ENCODE measurements around the gene DTWD1.

DNA sequence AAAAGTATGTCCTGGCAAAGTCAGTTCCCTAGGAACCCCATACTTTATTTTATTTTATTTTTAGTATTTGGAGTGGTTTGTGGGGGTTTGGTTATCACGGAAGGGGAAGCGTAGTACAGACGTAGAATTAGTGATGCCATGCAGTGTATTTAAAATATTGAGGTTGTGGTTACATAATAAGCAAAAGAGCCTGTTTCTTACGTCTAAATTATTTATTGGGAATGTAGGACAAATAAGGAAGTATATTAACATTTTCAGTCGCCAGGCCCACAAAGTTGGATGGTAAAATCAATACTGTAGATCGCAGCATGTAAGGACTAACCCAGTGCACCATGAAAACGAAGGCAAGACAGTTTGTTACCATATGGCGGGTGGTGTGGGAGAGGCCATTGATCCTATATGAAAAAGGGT is 558 bp downstream of the DTWD1 start:
- TF ChIP-seq, protein P1, sequence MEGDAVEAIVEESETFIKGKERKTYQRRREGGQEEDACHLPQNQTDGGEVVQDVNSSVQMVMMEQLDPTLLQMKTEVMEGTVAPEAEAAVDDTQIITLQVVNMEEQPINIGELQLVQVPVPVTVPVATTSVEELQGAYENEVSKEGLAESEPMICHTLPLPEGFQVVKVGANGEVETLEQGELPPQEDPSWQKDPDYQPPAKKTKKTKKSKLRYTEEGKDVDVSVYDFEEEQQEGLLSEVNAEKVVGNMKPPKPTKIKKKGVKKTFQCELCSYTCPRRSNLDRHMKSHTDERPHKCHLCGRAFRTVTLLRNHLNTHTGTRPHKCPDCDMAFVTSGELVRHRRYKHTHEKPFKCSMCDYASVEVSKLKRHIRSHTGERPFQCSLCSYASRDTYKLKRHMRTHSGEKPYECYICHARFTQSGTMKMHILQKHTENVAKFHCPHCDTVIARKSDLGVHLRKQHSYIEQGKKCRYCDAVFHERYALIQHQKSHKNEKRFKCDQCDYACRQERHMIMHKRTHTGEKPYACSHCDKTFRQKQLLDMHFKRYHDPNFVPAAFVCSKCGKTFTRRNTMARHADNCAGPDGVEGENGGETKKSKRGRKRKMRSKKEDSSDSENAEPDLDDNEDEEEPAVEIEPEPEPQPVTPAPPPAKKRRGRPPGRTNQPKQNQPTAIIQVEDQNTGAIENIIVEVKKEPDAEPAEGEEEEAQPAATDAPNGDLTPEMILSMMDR (conservative IDR thresholded peaks at IDR 0.05; ENCODE audit: low read depth, low read length), result no peak
- no peak for TF ChIP-seq RAD21 (IDR thresholded peaks at IDR 0.05; ENCODE audit: low read length)
- TF ChIP-seq RCOR1 (IDR thresholded peaks at IDR 0.05; ENCODE audit: insufficient replicate concordance, low read length), result no peak
- no peak for TF ChIP-seq POLR2A (IDR thresholded peaks at IDR 0.05; ENCODE audit: low read depth, low read length)
- TF ChIP-seq SMC3 (IDR thresholded peaks at IDR 0.05; ENCODE audit: low read depth, low read length), result no peak
- no peak for TF ChIP-seq NFE2L2 (IDR thresholded peaks at IDR 0.05; ENCODE audit: low read depth, low read length)
- no peak for TF ChIP-seq RFX5 (IDR thresholded peaks at IDR 0.05; ENCODE audit: low read depth, low read length)
- TF ChIP-seq, protein P2, sequence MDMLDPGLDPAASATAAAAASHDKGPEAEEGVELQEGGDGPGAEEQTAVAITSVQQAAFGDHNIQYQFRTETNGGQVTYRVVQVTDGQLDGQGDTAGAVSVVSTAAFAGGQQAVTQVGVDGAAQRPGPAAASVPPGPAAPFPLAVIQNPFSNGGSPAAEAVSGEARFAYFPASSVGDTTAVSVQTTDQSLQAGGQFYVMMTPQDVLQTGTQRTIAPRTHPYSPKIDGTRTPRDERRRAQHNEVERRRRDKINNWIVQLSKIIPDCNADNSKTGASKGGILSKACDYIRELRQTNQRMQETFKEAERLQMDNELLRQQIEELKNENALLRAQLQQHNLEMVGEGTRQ (IDR thresholded peaks at IDR 0.05; ENCODE audit: low read depth, low read length), result no peak
- TF ChIP-seq CEBPB (IDR thresholded peaks at IDR 0.05; ENCODE audit: low read depth, low read length), result no peak
- TF ChIP-seq, protein P3, sequence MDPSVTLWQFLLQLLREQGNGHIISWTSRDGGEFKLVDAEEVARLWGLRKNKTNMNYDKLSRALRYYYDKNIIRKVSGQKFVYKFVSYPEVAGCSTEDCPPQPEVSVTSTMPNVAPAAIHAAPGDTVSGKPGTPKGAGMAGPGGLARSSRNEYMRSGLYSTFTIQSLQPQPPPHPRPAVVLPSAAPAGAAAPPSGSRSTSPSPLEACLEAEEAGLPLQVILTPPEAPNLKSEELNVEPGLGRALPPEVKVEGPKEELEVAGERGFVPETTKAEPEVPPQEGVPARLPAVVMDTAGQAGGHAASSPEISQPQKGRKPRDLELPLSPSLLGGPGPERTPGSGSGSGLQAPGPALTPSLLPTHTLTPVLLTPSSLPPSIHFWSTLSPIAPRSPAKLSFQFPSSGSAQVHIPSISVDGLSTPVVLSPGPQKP (IDR thresholded peaks at IDR 0.05; ENCODE audit: borderline replicate concordance, low read depth, low read length), result no peak
- no peak for TF ChIP-seq MXI1 (IDR thresholded peaks at IDR 0.05; ENCODE audit: borderline replicate concordance, low read depth, low read length)
- TF ChIP-seq MAFK (IDR thresholded peaks at IDR 0.05; ENCODE audit: low read depth, low read length), result no peak
- no peak for TF ChIP-seq BHLHE40 (IDR thresholded peaks at IDR 0.05; ENCODE audit: low read depth, low read length)
